LoVo (cell line): Measurements from ENCODE around the gene HIRA.
"Not testable (repeated sequence)": the region's sequence is repeated elsewhere in the genome, so short reads cannot be mapped to it uniquely, and the experiment has no call there.

Source experiments
- DNase-seq: peaks from one replicate; pipeline ENCODE4 v3.0.0-alpha.2; 2016; ENCODE audit warnings: low spot score

Gene HIRA

GRCh38 chr22:19385221-19385906, 46.2 kb downstream of the HIRA start:
- DNase-seq, result no peak

- DNase-seq, result no peak
These were observed 48.2 kb downstream of the HIRA start for GRCh38 chr22:19383292-19383691.

GRCh38 chr22:19382240-19382639, 49.3 kb downstream of the HIRA start:
- no peak for DNase-seq

- DNase-seq, result no peak
These were observed 53.2 kb downstream of the HIRA start for GRCh38 chr22:19378344-19378674.

GRCh38 chr22:19377565-19378343, 53.8 kb downstream of the HIRA start:
- DNase-seq, result no peak

- no peak for DNase-seq
These were observed 54.6 kb downstream of the HIRA start for GRCh38 chr22:19376971-19377370.

GRCh38 chr22:19376247-19376646, 55.3 kb downstream of the HIRA start:
- DNase-seq, result no peak

- no peak for DNase-seq
These were observed 56.1 kb downstream of the HIRA start for GRCh38 chr22:19375435-19375834.

- DNase-seq, result no peak
These were observed 57.1 kb downstream of the HIRA start for GRCh38 chr22:19374410-19374809.

- DNase-seq, result no peak
These were observed 58.1 kb downstream of the HIRA start for GRCh38 chr22:19373450-19373849.

- DNase-seq, result no peak
These were observed 59.6 kb downstream of the HIRA start for GRCh38 chr22:19371893-19372292.

- DNase-seq, result no peak
These were observed 62.7 kb downstream of the HIRA start for GRCh38 chr22:19368876-19369275.

GRCh38 chr22:19367763-19368367, 63.7 kb downstream of the HIRA start:
- no peak for DNase-seq

GRCh38 chr22:19363541-19363940, 68.0 kb downstream of the HIRA start:
- not testable (repeated sequence) for DNase-seq

GRCh38 chr22:19361501-19362103, 69.9 kb downstream of the HIRA start:
- no peak for DNase-seq

GRCh38 chr22:19360862-19361261, 70.7 kb downstream of the HIRA start:
- no peak for DNase-seq

GRCh38 chr22:19360300-19360792, 71.2 kb downstream of the HIRA start:
- no peak for DNase-seq

- no peak for DNase-seq
These were observed 71.8 kb downstream of the HIRA start for GRCh38 chr22:19359554-19360299.

GRCh38 chr22:19358703-19359553, 72.6 kb downstream of the HIRA start:
- no peak for DNase-seq

GRCh38 chr22:19358195-19358594, 73.3 kb downstream of the HIRA start:
- DNase-seq, result no peak
